HG02798 (cell line): ENCODE measurements around the gene HRCT1.
"Not testable (repeated sequence)": the region's sequence is repeated elsewhere in the genome, so short reads cannot be mapped to it uniquely, and the experiment has no call there.

Experiments used
- ATAC-seq: cut with Tn5 transposase; IDR thresholded peaks from one replicate; pipeline ENCODE4 v1.9.1; 2021; ENCODE audit warnings: mild to moderate bottlenecking; ENCODE audit not compliant: unreplicated experiment, poor library complexity

Gene HRCT1

DNA sequence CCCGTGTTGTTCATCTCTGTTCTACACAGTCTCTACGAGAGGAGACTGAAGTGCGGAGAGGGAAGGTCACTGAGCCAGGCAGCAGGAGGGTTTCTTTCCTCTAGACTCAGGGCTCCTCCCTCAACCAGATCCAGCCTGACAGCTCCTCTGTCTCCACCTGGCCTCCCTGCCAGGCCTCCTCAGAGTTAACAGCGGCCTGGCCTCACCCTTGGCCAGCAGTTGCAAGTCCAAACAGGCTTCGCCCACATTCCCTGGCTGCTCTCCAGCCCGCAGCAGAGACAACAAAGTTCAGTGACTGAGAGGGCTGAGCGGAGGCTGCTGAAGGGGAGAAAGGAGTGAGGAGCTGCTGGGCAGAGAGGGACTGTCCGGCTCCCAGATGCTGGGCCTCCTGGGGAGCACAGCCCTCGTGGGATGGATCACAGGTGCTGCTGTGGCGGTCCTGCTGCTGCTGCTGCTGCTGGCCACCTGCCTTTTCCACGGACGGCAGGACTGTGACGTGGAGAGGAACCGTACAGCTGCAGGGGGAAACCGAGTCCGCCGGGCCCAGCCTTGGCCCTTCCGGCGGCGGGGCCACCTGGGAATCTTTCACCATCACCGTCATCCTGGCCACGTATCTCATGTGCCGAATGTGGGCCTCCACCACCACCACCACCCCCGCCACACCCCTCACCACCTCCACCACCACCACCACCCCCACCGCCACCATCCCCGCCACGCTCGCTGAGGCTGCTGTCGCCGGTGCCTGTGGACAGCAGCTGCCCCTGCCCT is at the start of gene HRCT1:
Gene HRCT1 (plus strand): TSS at position 291 of the 768 bp plus-strand sequence. CDS start 86 bp downstream, at position 377.
- no peak for ATAC-seq

DNA sequence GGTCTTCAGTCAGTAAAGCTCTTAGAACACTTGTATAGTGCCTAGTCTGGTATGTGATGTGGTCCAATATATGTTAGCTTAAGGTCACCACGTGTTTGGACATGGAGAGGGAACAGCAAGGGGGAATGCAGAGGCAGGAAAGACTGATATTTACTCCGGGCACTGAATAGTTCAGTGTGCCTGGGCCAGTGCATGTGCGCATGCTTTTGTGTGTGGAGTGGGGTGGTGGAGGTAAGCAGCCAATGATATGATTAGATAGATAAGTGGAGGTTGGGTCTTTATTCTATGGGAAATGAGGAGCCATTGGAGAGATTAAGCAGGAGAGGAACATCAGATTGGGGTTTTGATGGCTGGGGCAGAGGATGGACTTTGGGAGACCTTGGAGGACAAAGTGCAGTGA is 49.8 kb upstream of the HRCT1 start:
- no peak for ATAC-seq

DNA sequence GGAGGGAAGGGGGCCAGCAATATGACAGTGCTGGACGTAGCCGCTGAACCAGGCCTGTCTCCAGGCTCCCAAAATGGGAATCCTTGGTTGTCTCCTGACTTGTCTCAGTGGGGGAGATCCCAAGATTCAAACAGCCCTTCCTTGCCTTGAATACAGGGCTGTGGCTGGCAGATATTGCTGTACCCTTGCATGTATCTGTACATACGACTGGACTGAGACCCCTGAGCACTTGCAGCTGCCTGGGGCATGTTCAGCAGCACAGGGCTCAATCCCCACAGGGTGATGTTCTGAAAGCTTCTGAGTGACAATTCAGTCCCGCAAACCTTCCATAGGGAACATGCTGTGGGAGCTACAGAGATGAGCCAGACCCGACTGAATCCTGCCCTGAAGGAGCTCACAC is 49.1 kb upstream of the HRCT1 start:
- ATAC-seq = no peak

DNA sequence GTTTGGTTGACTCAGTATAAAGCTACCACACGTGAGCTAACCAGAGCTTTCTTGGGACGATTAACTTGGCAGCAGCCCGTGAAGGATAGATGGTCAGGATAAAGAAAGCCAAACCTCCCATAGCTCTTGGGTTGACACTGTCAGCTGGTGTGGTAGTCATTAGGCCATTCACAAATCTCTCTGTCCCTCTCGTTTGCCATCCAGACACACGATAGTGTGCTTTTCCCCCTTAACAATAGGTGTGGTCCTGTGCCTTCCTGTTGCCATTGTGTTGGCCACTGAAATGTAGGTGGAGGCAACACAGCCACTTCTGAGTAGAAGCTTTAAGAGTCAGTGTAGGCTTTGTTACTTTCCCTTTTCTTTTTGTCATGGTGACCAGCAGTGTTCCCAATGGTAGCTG is 47.5 kb upstream of the HRCT1 start:
- ATAC-seq = no peak

DNA sequence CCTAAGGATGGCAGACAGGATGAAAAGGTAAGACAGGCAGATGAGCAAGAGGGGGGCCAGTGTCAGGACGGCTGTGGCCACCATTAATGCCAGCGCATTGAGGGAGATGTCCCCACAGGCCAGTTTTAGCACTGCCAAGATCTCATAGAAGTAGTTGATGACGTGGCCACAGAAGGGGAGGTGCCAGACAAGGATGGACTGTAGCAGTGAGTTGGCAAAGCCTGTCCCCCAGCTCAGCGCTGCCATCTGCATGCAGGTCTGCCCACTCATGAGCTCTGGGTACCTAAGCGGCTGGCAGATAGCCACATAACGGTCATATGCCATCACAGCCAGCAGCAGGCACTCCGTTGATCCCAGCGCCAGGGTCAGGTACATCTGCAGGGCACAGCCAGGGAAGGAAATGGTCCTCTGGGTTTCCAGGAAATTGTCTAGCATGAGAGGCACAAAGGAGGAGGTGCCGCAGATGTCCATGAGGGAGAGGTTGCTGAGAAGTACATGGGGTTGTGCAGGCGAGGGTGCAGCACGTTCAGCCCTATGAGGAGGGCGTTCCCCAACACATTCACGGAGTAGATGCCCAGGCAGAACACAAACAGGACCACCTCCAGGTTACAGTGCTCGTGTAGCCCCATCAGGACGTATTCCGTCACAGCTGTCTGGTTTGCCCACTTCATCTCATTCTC is 46.6 kb upstream of the HRCT1 start:
- ATAC-seq = no peak

DNA sequence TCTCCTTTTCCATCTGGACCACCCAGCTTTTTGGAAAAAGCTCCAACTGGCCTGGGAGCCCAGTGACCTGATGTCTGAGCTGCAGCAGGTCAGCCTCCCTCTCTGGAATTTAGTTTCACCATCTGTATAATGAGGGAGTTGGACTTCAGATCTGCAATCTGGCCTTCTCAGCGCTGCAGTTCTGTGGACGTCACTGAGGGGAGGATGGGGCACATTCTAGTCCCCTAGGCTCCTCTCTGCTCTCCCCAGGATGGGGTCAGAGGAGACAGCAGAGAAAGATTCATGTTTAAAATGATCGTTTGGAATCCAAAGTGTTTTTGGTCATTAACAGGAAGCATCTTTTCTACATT is 46.0 kb upstream of the HRCT1 start:
- no peak for ATAC-seq

DNA sequence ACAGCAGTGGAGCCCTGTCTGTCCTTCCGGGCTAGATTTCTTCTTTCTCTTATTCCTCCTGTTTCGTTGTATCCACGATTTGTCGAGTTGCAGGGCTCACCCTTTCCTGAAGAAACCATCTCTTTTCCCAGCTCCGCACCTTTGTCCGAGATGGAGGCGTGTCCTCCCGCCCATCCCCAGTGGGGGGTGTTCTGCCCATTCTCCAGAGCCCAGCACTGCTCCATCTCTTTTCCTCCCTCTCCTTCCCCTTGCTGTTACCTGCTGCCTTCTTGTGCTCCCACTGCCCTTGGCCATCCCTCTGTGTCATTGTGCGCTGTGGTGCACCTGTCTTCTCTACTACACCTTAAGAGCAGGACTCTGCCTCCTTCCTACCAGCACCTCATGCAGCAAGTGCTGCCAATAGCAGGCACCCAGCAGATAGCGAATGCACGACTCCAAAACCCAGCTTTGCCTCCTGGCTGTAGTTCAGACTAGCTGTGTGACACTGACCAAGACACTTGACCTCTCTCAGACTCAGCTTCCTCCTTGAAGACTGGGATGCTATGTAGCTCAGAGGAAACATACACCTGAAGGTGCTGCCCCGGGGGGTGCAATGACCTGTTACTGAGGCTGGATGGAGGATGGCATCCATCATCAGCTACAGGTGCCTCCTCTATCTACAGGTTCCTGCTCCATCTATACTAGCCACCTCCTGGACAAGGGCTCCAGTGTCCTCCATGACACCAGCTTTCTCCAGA is 44.7 kb upstream of the HRCT1 start:
- no peak for ATAC-seq

DNA sequence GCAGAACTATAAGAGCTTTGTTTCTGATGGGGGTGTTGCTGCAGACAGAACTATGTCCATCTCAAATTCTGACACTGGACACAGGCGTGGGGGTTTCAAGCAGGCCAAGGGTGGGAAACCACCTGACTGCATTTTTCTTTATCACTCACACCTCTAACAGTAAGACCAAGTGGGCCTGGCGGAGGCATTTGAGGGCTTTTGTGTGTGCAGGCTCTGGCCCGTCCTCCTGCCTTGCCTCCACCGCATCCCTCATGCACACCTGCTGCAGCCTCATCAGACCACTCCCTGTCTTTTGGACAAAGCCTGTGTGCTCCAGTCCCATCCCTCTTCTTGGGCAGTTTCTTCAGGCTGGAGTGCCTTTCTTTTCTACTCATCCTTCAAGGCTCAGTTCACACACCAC is 43.7 kb upstream of the HRCT1 start:
- no peak for ATAC-seq

DNA sequence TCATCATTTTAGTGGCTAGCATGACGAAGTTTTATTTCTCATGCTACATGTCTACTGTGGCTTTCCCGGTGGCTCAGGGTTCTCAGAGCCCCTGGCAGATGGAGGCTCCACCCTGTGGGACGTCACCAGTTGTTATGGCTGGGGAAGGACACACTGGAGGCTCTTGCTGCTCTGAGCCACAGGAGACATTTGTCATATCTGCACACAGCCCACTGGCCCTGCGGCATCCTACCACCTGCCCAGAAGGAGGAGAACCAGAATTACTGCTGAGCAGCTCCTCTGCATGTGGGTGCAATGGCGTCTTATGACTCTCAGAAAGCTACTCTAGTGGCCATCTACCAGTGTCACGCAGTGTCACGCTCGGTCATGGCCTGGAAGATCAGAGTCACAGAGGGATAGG is 42.4 kb upstream of the HRCT1 start:
- no peak for ATAC-seq

DNA sequence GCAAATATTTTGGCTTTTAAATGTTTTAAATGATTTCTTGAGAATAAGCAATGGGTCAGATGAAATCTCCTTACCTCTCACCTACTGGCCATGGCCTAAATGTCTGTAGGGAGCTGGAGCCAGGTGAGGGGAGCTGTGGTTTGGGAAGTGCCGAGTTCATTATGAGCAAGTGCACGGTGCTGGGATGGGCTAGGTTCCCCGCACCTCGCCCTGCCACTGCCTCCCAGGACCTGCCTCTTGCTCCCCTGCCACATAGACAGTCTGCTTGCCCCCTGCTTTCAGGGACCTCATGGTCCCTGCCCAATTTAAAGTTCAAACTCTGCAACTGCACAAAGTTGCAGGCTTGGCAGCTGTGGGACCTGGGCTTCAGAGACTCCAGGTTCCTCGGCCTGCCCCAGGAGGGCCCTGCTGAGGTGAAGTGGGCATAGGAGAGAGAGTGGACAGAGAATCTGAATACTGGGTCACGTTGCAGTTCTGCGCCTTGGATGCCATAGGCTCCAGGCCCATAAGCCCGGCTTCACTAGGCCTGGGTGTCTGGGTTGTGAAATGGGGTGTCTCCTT is 41.2 kb upstream of the HRCT1 start:
- no peak for ATAC-seq

DNA sequence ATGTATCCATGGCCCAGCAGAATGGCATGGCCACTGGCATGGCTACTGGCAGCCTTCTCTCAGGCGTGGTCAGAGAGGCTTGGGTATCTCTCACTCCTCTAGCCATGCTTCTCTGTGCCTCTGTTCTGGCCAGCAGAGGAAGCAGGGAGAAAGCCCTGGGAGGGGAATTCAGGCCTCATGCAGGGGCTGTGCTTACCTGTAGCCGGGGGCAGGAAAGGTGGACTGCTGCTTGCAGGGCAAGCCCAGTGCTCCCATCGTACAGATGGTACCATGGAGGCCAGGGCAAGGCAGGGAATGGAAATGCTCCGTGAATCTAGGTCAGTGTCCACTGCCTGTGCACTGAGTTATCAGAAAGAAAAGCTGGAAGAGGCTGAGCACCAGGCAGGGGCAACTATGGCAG is 38.5 kb upstream of the HRCT1 start:
- ATAC-seq = no peak

DNA sequence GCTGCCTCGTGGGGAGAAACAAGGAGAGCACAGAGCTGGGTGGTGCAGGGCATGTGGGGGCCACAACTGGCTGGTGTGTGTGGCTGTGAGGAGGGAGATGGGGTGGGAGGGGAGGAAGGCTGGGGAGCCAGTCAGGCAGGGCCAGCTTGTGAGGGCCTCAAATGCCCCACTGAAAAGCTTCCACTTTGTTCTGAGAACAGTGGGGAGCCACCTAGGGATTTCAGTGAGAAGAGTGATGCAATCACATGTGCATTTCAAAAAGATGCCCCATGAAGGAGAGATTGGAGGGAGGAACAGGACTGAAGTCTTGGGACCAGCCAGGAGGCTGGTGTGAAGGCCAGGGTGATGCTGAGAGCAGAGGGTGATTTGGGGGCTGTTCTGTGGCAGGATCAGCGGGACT is 37.1 kb upstream of the HRCT1 start:
- ATAC-seq = no peak

DNA sequence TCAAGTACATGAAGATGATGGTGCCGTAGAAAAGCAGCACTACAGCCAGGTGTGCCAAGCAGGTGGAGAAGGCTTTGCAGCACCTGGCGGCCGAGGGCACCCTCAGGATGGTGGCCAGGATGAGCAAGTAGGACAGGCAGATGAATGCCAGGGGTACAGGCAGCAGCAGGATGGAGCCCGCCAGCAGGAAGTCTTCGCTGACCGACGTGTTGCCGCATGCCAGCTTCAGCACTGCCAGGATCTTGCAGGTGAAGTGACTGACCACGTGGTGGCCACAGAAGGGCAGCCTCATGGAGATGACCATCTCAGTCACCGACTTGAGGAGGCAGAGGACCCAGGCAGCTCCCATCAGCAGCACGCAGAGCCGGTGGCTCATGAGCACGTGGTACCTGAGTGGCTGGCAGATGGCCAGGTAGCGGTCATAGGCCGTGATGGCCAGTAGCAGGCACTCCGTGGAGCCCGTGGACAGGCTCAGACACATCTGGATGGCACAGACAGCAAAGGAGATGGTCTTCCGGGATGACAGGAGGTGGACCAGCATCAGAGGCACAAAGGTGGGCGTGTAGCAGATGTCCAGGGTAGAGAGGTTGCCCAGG is 36.3 kb upstream of the HRCT1 start:
- no peak for ATAC-seq

DNA sequence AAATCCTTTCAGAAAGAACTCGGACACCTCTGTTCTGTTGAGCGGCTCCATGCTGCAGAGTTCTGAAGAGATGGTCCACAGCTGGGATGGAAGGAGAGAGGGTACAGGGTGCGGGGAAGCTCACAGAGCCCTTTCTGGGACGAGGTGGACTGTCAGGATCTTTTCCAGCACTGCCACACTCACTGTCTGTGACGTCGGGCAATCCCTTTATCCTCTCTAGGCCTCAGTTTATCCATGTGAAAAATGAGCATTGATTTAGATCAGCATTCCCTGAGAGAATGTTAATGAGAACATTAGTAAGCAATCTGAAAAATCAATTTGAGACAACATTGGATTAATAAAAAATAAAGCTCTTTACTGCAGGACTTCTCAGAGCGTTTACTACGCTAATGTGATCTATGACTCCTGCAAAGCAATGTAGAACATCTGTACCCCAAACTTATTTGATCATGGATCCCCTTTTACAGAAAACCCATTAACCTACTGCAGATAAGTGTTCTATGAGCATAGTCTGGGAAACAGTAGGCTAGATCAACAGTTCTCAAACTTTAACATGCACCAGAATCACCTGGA is 35.6 kb upstream of the HRCT1 start, which contains the start of gene OR13J1:
Gene OR13J1 (minus strand): TSS at position 51 of the 573 bp plus-strand sequence. CDS start 0 bp downstream, at position 51.
- no peak for ATAC-seq

DNA sequence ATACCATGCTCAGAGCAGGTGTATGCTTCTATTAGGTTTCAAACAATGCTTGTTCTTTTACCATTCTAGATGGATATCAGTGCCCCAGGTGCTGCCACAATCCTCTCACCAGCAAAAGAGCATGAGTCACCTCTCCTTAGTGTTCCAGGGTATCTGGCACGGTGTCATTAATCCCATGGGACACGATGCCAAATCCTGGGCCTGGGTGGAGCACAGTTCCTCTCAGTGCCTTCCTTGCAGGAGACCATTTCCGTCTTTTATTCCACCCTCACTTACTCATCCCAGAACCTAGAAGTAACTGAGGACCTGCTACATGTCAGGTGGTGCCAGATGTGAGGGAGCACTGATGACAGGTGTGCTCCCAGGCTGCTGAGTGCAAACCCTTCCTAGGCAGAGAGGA is 34.5 kb upstream of the HRCT1 start:
- no peak for ATAC-seq

DNA sequence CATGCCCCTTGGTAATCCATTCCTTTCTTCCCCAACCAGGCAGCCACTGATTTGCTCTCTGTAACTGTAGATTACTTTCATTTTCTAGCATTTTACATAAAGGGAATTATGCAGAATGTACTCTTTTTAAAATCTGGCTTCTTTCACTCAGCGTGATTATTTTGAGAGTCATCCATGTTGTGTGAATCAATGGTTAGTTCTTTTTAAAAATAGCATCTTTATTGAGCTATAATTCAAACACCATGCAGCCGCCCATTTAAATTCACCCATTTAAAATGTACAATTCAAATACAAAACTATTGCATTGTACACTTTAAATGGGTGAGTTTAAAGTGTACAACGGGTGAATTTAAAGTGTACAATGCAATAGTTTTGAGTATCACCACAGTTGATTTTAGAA is 33.5 kb upstream of the HRCT1 start:
- ATAC-seq = no peak

DNA sequence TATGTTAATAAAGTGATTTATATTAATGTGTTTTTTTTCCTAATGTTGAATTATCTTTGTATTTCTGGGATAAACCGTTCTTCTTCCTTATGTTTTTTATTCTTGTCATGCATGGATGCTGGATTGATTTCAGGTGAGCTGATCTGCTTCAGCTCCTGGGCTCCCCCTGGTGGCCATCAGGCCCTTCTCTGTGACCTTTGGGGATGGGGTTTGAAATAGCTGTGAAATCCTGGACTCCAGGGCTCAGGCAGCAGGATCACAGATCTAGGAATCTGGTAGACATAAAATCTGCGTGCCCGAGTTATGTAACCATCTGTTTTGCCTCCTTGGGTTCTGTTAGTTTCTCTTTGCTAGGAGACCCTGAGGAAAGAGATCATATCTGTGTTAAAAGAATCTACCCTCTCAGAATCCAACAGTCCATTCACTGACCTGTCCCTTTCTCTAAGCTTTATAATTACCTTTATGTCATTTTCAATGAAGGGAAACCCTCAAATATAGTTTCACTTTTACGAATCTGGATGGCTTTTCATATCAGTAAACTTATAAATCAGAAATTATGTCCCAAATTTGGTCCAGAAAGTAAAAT is 23.6 kb upstream of the HRCT1 start:
- no peak for ATAC-seq

DNA sequence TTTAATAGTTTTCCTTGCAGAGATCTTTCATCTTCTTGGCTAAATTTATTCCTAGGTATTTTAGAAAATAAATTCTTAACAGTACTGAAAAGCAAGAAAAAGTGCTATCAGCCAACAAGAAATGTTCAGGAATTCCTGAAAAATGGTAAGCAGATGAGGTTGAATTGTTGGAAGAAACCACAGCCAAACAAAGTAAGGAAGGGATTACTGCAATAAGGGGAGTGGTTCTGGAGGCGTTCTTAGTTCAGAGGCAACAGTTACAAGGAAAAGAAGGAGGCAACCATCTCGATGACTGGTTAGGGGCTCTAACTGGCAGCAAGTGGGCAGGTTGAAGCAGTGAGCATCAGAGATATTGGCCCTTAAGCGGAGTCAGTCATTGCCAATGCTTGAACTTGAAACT is 23.0 kb upstream of the HRCT1 start:
- ATAC-seq = no peak

DNA sequence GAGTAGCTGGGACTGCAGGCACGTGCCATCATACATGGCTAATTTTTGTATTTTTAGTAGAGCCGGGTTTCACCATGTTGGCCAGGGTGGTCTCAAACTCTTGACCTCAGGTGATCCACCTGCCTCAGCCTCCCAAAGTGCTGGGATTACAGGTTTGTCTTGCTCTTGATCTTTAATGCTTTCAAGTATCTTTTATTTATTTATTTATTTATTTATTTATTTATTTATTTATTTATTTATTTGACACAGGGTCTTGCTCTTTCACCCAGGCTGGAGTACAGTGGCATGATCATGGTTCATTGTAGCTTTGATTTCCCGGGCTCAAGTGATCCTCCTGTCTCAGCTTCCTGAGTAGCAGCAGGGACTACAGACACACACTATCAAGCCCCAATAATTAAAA is 21.1 kb upstream of the HRCT1 start:
- ATAC-seq = not testable (repeated sequence)

DNA sequence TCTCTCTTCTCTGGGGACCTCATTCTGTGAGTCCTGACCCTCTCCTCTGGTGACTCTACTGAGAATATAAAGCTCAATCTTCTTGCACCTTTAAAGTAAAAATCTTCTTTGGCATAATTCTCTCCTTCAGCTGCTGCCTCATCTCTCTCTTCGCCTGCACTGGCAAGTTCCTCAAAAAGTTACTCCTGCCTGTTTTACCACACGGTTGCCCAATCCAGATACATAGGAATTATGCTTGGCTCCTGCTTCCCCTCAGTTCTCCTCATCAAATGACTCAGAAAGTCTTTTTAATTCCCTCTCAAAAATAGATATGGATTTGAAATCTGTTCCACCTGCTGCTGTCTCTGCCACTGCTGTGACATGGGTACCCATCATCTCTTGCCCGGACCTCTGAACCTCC is 14.4 kb upstream of the HRCT1 start:
- no peak for ATAC-seq
